HepG2 (cell line): ENCODE results near the gene PTPRN. TPM values are rescaled to one million over a fixed set of nuclear protein-coding genes. Genes with fewer than 3 reads are reported as not detected.
A peak's percentile ranks its signal among the peaks of the same experiment; 100 is the strongest.

Source experiments
- CEBPB ChIP-seq: IDR thresholded peaks from 2 replicates; pipeline ENCODE4 v1.6.1; 2011; ENCODE audit warnings: low read depth, low read length, improper control_type of control experiment, borderline replicate concordance
- DPF2 ChIP-seq: sonication (generic); formaldehyde crosslinking; IDR thresholded peaks from 2 replicates; pipeline ENCODE4 v1.4.0; 2020; ENCODE audit warnings: mild to moderate bottlenecking, low read depth, missing genetic modification reagents, borderline replicate concordance
- GATAD1 ChIP-seq: IDR thresholded peaks from 2 replicates; pipeline ENCODE4 v1.6.1; 2016; ENCODE audit warnings: missing genetic modification reagents, missing compliant biosample characterization
- JUN ChIP-seq: sonication (generic); formaldehyde crosslinking; IDR thresholded peaks from 2 replicates; pipeline ENCODE4 v1.4.0; 2020; ENCODE audit warnings: mild to moderate bottlenecking, missing genetic modification reagents
- MTA3 ChIP-seq: sonication (generic); formaldehyde crosslinking; IDR thresholded peaks from 2 replicates; pipeline ENCODE4 v1.4.0; 2020; ENCODE audit warnings: missing genetic modification reagents
- MYNN ChIP-seq: sonication (generic); formaldehyde crosslinking; IDR thresholded peaks from 2 replicates; pipeline ENCODE4 v1.4.0; 2020; ENCODE audit warnings: mild to moderate bottlenecking, low read depth, missing genetic modification reagents
- NCOA5 ChIP-seq: sonication (generic); formaldehyde crosslinking; IDR thresholded peaks from 2 replicates; pipeline ENCODE4 v1.4.0; 2020; ENCODE audit warnings: missing genetic modification reagents
- NFIB ChIP-seq: sonication (generic); formaldehyde crosslinking; IDR thresholded peaks from 2 replicates; pipeline ENCODE4 v1.9.0; 2021; ENCODE audit warnings: missing genetic modification reagents, mild to moderate bottlenecking, borderline replicate concordance
- SIX1 ChIP-seq: sonication (generic); formaldehyde crosslinking; IDR thresholded peaks from 2 replicates; pipeline ENCODE4 v1.4.0; 2020; ENCODE audit warnings: missing genetic modification reagents, borderline replicate concordance
- SP5 ChIP-seq: IDR thresholded peaks from 2 replicates; pipeline ENCODE4 v1.6.1; 2016; ENCODE audit warnings: low read depth, borderline replicate concordance
- ZFP36L2 ChIP-seq: sonication (generic); formaldehyde crosslinking; IDR thresholded peaks from 2 replicates; pipeline ENCODE4 v1.4.0; 2020; ENCODE audit warnings: missing genetic modification reagents
- ZNF235 ChIP-seq: sonication (generic); formaldehyde crosslinking; IDR thresholded peaks from 2 replicates; pipeline ENCODE4 v1.8.1; 2023; ENCODE audit warnings: mild to moderate bottlenecking, missing genetic modification reagents, borderline replicate concordance
- ZNF432 ChIP-seq: sonication (generic); formaldehyde crosslinking; IDR thresholded peaks from 2 replicates; pipeline ENCODE4 v1.5.0; 2020; ENCODE audit warnings: missing genetic modification reagents, mild to moderate bottlenecking, borderline replicate concordance
- ZNF543 ChIP-seq: sonication (generic); formaldehyde crosslinking; IDR thresholded peaks from 2 replicates; pipeline ENCODE4 v1.4.0; 2020; ENCODE audit warnings: mild to moderate bottlenecking, missing genetic modification reagents
- ZNF766 ChIP-seq: sonication (generic); formaldehyde crosslinking; IDR thresholded peaks from 2 replicates; pipeline ENCODE4 v1.5.0; 2020; ENCODE audit warnings: missing genetic modification reagents, borderline replicate concordance
- ZNF776 ChIP-seq: sonication (generic); formaldehyde crosslinking; IDR thresholded peaks from 2 replicates; pipeline ENCODE4 v1.4.0; 2020; ENCODE audit warnings: mild to moderate bottlenecking, missing genetic modification reagents
- polyA plus RNA-seq, 8 experiments: library from polyadenylated mRNA; depleted of rRNA in 3 of 8; stranded (reverse) in 7 of 8; unstranded in 1 of 8; fragments of >200 nt; fragmentation: Illumina TruSeq in 4 of 8; extraction: Trizol in 4 of 8; gene quantifications; 2 replicates each; pipeline versions ENCODE4 v1.2.1 to v1.2.3, GENCODE V29; 2011 to 2016; ENCODE audit warnings: low read depth in 4 of 8, missing spikeins in 1 of 8, mixed read lengths in 1 of 8; ENCODE audit not compliant: insufficient read depth in 1 of 8
- total RNA-seq, 5 experiments: library from RNA; depleted of rRNA; stranded (reverse); fragments of >200 nt; fragmentation: Illumina TruSeq; extraction: Trizol; gene quantifications; 2 replicates each; pipeline ENCODE4 v1.2.3, GENCODE V29; 2016; ENCODE audit warnings: low read depth in 1 of 5
- TF ChIP-seq, protein P1 (sequence below): sonication (generic); formaldehyde crosslinking; IDR thresholded peaks from 2 replicates; pipeline ENCODE4 v1.4.0; 2020; ENCODE audit warnings: low read depth, mild to moderate bottlenecking, missing genetic modification reagents
- TF ChIP-seq, protein P2 (sequence below): sonication (generic); formaldehyde crosslinking; IDR thresholded peaks from 2 replicates; pipeline ENCODE4 v1.5.1; 2020; ENCODE audit warnings: missing genetic modification reagents, mild to moderate bottlenecking, borderline replicate concordance
- TF ChIP-seq, protein P3 (sequence below): sonication (generic); formaldehyde crosslinking; IDR thresholded peaks from 2 replicates; pipeline ENCODE4 v1.4.0; 2020; ENCODE audit warnings: missing genetic modification reagents
- TF ChIP-seq, protein P4 (sequence below): sonication (generic); formaldehyde crosslinking; IDR thresholded peaks from 2 replicates; pipeline ENCODE4 v1.4.0; 2020; ENCODE audit warnings: missing genetic modification reagents
- TF ChIP-seq, protein P5 (sequence below): sonication (generic); formaldehyde crosslinking; IDR thresholded peaks from 2 replicates; pipeline ENCODE4 v1.8.0; 2022; ENCODE audit warnings: missing genetic modification reagents, mild to moderate bottlenecking, inconsistent platforms, borderline replicate concordance

The PTPRN gene
- total and polyA plus RNA-seq, 2 of the 13 experiments (the other 11 are each of a cell fraction or from before 2014, with no cell fraction given), result 0.26 TPM; not detected in 1

DNA sequence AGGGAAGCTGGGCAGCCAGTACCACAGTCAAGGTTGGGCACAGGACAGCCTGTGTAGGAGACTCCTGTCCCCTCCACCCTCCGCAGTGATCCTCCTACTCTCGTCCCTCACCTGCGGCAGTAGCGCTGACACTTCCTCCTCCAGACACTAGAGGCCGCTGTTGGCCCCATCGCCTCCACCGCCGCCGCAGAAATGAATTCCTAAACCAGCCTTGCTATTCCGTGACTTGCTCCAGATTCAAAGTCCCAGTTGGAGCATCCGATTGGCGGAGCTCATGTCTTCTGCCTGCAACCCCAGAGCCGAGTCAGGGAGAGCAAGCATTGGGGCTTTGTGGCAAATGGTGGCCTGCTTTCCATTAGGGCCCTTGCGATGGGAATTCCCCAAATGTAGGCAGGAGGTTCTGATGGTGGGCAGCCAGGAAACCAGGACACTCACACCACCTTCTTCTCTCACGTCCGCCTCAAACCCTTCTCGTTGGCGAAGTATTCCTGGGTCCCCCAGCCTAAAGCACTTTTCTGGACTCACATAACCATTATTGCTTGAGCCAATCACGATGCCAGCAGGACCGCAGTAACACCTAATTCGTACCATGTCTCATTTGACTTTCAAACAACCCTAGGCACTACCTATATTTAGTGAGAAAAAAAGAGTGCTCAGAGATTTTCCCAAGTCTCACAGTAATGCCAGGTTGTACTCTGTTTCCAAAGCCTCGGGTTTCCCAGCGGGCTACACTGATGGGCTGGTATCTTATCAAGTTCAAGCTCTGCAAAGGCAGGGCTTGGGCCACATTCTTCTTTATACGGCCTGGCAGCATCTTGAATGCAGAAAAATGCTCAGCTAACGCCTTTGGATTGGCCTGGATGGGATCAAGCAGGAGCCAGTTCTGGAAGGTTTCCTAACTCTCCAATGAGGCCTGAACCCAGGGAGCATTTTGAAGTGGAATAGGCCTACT lies 31.2 kb downstream of the PTPRN start (continued):
- TF ChIP-seq, protein P1, sequence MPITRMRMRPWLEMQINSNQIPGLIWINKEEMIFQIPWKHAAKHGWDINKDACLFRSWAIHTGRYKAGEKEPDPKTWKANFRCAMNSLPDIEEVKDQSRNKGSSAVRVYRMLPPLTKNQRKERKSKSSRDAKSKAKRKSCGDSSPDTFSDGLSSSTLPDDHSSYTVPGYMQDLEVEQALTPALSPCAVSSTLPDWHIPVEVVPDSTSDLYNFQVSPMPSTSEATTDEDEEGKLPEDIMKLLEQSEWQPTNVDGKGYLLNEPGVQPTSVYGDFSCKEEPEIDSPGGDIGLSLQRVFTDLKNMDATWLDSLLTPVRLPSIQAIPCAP (CRISPR knock-in tag), result no peak
- TF ChIP-seq MYNN (CRISPR knock-in tag) (no peak), SIX1 (CRISPR knock-in tag) (0 out of 2 replicates have a peak, but pooled peaks have one; percentile 25), JUN (no peak), CEBPB (no peak), NFIB (CRISPR knock-in tag) (no peak), ZNF776 (CRISPR knock-in tag) (no peak), MTA3 (CRISPR knock-in tag) (no peak), ZFP36L2 (CRISPR knock-in tag) (no peak), ZNF766 (CRISPR knock-in tag) (no peak), ZNF543 (CRISPR knock-in tag) (no peak), NCOA5 (CRISPR knock-in tag) (no peak), ZNF235 (CRISPR knock-in tag) (no peak), SP5 (CRISPR knock-in tag) (no peak), DPF2 (CRISPR knock-in tag) (no peak), ZNF432 (CRISPR knock-in tag) (no peak), GATAD1 (peak; percentile 71; the same call in 1 of the 2 replicates)
- TF ChIP-seq, protein P2, sequence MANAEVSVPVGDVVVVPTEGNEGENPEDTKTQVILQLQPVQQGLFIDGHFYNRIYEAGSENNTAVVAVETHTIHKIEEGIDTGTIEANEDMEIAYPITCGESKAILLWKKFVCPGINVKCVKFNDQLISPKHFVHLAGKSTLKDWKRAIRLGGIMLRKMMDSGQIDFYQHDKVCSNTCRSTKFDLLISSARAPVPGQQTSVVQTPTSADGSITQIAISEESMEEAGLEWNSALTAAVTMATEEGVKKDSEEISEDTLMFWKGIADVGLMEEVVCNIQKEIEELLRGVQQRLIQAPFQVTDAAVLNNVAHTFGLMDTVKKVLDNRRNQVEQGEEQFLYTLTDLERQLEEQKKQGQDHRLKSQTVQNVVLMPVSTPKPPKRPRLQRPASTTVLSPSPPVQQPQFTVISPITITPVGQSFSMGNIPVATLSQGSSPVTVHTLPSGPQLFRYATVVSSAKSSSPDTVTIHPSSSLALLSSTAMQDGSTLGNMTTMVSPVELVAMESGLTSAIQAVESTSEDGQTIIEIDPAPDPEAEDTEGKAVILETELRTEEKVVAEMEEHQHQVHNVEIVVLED (CRISPR knock-in tag), result no peak
- TF ChIP-seq, protein P3, sequence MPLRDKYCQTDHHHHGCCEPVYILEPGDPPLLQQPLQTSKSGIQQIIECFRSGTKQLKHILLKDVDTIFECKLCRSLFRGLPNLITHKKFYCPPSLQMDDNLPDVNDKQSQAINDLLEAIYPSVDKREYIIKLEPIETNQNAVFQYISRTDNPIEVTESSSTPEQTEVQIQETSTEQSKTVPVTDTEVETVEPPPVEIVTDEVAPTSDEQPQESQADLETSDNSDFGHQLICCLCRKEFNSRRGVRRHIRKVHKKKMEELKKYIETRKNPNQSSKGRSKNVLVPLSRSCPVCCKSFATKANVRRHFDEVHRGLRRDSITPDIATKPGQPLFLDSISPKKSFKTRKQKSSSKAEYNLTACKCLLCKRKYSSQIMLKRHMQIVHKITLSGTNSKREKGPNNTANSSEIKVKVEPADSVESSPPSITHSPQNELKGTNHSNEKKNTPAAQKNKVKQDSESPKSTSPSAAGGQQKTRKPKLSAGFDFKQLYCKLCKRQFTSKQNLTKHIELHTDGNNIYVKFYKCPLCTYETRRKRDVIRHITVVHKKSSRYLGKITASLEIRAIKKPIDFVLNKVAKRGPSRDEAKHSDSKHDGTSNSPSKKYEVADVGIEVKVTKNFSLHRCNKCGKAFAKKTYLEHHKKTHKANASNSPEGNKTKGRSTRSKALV (CRISPR knock-in tag), result no peak
- TF ChIP-seq, protein P4, sequence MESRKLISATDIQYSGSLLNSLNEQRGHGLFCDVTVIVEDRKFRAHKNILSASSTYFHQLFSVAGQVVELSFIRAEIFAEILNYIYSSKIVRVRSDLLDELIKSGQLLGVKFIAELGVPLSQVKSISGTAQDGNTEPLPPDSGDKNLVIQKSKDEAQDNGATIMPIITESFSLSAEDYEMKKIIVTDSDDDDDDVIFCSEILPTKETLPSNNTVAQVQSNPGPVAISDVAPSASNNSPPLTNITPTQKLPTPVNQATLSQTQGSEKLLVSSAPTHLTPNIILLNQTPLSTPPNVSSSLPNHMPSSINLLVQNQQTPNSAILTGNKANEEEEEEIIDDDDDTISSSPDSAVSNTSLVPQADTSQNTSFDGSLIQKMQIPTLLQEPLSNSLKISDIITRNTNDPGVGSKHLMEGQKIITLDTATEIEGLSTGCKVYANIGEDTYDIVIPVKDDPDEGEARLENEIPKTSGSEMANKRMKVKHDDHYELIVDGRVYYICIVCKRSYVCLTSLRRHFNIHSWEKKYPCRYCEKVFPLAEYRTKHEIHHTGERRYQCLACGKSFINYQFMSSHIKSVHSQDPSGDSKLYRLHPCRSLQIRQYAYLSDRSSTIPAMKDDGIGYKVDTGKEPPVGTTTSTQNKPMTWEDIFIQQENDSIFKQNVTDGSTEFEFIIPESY, result no peak
- TF ChIP-seq, protein P5, sequence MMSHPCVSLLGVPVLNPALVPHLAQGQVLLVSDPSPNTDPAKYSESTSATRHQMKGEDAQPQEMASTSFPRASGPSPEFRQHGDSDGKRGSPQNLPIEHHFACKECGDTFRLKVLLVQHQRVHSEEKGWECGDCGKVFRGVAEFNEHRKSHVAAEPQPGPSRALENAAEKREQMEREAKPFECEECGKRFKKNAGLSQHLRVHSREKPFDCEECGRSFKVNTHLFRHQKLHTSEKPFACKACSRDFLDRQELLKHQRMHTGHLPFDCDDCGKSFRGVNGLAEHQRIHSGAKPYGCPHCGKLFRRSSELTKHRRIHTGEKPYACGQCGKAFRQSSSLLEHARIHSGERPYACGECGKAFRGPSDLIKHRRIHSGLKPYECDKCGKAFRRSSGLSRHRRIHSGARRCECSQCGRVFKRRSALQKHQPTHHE (CRISPR knock-in tag), result 0 out of 2 replicates have a peak, but pooled peaks have one; percentile 53
